Esophagus muscularis mucosa (tissue), 4 donors: ENCODE data around the gene ATP13A3. TPM values are rescaled to one million over a fixed set of nuclear protein-coding genes. Genes with fewer than 3 reads are reported as not detected.
"Not testable (repeated sequence)": the region's sequence is repeated elsewhere in the genome, so short reads cannot be mapped to it uniquely, and the experiment has no call there.

Source experiments
- DNase-seq: peaks from one replicate; pipeline ENCODE4 v3.0.0-alpha.2; 2017; ENCODE audit errors: extremely low spot score
- H3K27ac ChIP-seq, 4 donors: fragments of 200-600 bp; sonication (generic); replicated peaks in 1 of 4; 1 replicate in 3 of 4; 2 replicates in 1 of 4; pipeline ENCODE4 v1.5.1; 2016 to 2019; ENCODE audit warnings: mild to moderate bottlenecking in 1 of 4
- H3K27me3 ChIP-seq, 4 donors: fragments of 200-600 bp; sonication (generic); one replicate each; pipeline versions ENCODE4 v1.5.1 to v1.6.0; 2016 to 2019
- H3K36me3 ChIP-seq, 4 donors: fragments of 200-600 bp; sonication (generic); one replicate each; pipeline ENCODE4 v1.5.1; 2016 to 2019
- H3K4me1 ChIP-seq, 4 donors: fragments of 200-600 bp; sonication (generic); one replicate each; pipeline ENCODE4 v1.5.1; 2016 to 2019
- H3K4me3 ChIP-seq, 4 donors: fragments of 200-600 bp; sonication (generic); 1 replicate in 2 of 4; 2 replicates in 2 of 4; pipeline ENCODE4 v1.5.1; 2016 to 2019; ENCODE audit warnings: mild to moderate bottlenecking in 4 of 4, moderate library complexity in 1 of 4
- H3K9me3 ChIP-seq, 4 donors: fragments of 200-600 bp; sonication (generic); 1 replicate in 3 of 4; 2 replicates in 1 of 4; pipeline ENCODE4 v1.5.1; 2016 to 2019
- EP300 ChIP-seq: sonication (generic); formaldehyde crosslinking; IDR thresholded peaks from one replicate; pipeline ENCODE4 v1.6.1; 2017; ENCODE audit warnings: antibody characterized with exemption
- POLR2A ChIP-seq: fragments of 450-650 bp; IDR thresholded peaks from one replicate; pipeline ENCODE4 v1.6.1; 2017; ENCODE audit warnings: antibody characterized with exemption, moderate library complexity, mild to moderate bottlenecking, low read depth
- POLR2AphosphoS5 ChIP-seq, 2 donors: sonication (generic); formaldehyde crosslinking; IDR thresholded peaks; one replicate each; pipeline ENCODE4 v1.6.1; 2017; ENCODE audit warnings: antibody characterized with exemption in 2 of 2
- WGBS: methylation state at CpG from one replicate; pipeline ENCODE4 v1.1.5; 2018; 5-methylcytosine and 5-hydroxymethylcytosine counted together
- intact Hi-C: fragments of 100-400 bp; cut with DNase I; formaldehyde crosslinking; loops from one replicate; pipeline ENCODE4 v1.15.1; 2023
- total RNA-seq, 4 donors: library from RNA; depleted of rRNA; stranded (reverse); fragments of >200 nt; gene quantifications; one replicate each; pipeline versions ENCODE4 v1.1.0 to v1.2.1, GENCODE V29; 2016
- TF ChIP-seq, protein P1 (sequence below), 3 experiments: fragments of 200-600 bp in 2 of 3; fragments of 450-650 bp in 1 of 3; sonication (generic) in 2 of 3; IDR thresholded peaks; one replicate each; pipeline ENCODE4 v1.5.1; 2017 to 2019; ENCODE audit warnings: antibody characterized with exemption in 3 of 3, mild to moderate bottlenecking in 2 of 3, moderate library complexity in 1 of 3

The ATP13A3 gene
- 100 to 1,000 TPM in 2 of 4 donors, 10 to 100 TPM in 2; 74.7 to 167 (median 91.0) TPM for total RNA-seq

DNA sequence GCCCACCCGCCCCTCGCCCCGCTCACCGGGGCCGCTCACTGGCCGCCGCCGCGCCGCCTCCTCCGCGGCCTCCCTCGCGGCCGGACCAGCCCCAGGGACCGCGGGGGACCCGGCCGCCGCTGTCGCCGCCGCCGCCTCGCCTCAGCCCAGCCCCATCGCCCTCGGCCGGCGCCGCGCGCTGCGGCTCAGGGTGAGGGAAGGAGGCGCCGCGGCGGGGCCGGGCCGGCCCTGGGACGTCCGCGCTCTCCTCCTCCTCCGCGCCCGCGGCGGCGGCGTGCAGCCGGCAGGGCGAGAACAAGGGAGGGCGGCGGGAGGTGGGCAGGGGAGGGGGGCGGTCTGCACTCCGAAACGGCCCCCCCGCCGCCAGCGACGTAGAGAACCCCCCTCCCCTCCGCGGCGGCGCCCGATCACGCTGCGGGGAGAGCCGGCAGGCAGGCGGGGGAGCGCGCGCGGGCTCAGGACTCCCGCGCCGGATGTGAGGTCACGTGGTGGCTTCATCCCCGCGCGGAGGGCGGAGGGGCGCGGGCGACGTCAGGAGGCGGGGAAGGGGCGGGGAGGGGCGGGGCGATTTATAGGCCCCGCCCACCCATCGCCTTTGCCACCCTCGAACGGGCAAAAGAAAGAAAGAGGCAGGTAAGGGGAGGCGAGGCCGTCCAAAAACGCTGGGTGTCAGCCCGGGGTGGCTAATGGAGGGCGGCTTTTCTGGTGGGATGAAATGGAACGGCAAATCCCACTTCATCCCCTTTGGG, at the start of gene ATP13A3:
TSS of gene ATP13A3 (minus strand) at position 463 of the 749 bp plus-strand sequence. CDS start 24,812 bp downstream, outside the sequence.
- WGBS = 0% methylated on average over 11 of the region's 99 CpGs
- H3K27me3 ChIP-seq = no peaks in the 10 kb centered on the region
- peak within 1 kb of the TSS; percentile 90 to 93 (median 92) for H3K27ac ChIP-seq
- H3K4me3 ChIP-seq = peak within 1 kb of the TSS; percentile 79 to 91 (median 82)
- TF ChIP-seq EP300 (no peak), POLR2AphosphoS5 (IDR thresholded peaks at IDR 0.05) (peak; percentile 97 to 98), POLR2A (peak; percentile 87)
- H3K4me1 ChIP-seq = peaks cover 20 to 52% (median 50%) of the 10 kb centered on the region in 4 donors
- H3K36me3 ChIP-seq = peaks cover 0 to 6% (median 2%) of the 10 kb centered on the region in 4 donors
- H3K9me3 ChIP-seq = no peaks in the 10 kb centered on the region
- intact Hi-C loops = no loop called here
- DNase-seq = peak; percentile 96

DNA sequence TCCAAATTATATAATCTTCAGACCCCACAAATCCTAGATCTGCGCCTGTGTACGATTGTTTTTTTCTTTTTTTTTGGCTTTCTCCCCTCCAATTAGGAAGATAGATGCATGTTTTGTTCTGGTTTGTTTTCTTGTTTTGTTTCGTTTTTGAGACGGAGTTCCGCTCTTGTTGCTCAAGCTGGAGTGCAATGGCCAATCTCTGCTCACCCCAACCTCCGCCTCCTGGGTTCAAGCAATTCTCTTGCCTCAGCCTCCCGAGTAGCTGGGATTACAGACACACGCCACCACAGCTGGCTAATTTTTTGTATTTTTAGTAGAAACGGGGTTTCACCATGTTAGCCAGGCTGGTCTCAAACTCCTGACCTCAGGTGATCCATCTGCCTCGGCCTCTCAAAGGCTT, 48.4 kb upstream of the ATP13A3 start:
- H3K9me3 ChIP-seq, H3K27ac ChIP-seq, H3K36me3 ChIP-seq, H3K27me3 ChIP-seq, DNase-seq, H3K4me3 ChIP-seq, intact Hi-C loops: not testable (repeated sequence)
- peaks cover 10 to 15% (median 12%) of the 10 kb centered on the region in 4 donors for H3K4me1 ChIP-seq
- WGBS = 80% methylated on average over 10 of the region's 10 CpGs

DNA sequence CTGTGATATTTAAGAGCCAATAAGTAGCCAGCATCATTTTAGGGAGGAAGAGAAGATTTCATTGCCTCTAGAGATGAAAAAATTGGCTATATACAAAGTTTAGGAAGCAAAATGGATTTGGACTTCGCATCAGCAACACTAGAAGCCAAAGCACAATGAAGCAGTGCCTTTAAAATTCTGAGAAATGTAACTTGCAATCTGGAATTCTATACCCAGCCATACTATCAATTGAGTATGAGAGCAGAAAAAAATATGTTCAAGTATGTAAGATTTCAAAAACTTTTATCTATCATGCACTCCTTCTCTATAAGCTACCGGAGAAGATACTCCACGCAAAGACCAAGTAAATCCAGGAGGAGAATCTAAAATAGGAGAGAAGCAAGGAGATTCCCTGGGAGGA, 47.4 kb upstream of the ATP13A3 start:
- WGBS = 94% methylated on average over 3 of the region's 3 CpGs
- TF ChIP-seq, protein P1, sequence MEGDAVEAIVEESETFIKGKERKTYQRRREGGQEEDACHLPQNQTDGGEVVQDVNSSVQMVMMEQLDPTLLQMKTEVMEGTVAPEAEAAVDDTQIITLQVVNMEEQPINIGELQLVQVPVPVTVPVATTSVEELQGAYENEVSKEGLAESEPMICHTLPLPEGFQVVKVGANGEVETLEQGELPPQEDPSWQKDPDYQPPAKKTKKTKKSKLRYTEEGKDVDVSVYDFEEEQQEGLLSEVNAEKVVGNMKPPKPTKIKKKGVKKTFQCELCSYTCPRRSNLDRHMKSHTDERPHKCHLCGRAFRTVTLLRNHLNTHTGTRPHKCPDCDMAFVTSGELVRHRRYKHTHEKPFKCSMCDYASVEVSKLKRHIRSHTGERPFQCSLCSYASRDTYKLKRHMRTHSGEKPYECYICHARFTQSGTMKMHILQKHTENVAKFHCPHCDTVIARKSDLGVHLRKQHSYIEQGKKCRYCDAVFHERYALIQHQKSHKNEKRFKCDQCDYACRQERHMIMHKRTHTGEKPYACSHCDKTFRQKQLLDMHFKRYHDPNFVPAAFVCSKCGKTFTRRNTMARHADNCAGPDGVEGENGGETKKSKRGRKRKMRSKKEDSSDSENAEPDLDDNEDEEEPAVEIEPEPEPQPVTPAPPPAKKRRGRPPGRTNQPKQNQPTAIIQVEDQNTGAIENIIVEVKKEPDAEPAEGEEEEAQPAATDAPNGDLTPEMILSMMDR (IDR thresholded peaks at IDR 0.05) = no peak
- TF ChIP-seq POLR2AphosphoS5 (IDR thresholded peaks at IDR 0.05) = no peak
- no peak for TF ChIP-seq EP300
- no peak for TF ChIP-seq POLR2A
- no peak overlapping the region for H3K4me3 ChIP-seq
- H3K27me3 ChIP-seq = no peaks in the 10 kb centered on the region
- peaks cover 10 to 15% (median 12%) of the 10 kb centered on the region in 4 donors for H3K4me1 ChIP-seq
- intact Hi-C loops = no loop called here
- no peak overlapping the region for H3K27ac ChIP-seq
- H3K36me3 ChIP-seq = no peaks in the 10 kb centered on the region
- no peak for DNase-seq
- H3K9me3 ChIP-seq = peaks cover 0 to 10% (median 0%) of the 10 kb centered on the region in 4 donors

DNA sequence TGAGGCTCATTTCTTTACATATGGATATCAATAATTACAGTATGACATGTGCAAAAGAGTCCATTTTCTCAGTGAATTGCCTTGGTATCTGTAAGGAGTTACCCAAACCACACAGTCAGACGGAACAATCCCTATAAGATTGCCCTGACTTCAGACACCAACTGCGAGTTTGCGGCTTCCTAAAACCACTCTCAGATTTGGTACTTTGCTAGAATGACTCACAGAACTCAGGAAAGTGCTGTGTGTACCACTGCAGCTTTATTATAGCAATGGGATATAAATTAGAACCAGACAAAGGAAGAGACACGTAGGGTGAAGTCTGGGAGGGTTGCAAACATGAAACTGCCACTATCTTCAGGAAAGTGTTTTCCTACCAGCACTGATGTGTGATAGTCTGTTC, 45.8 kb upstream of the ATP13A3 start:
- Histone ChIP-seq H3K4me1 (peaks cover 7 to 10% (median 8%) of the 10 kb centered on the region in 4 donors), H3K4me3 (no peak overlapping the region), H3K27me3 (no peaks in the 10 kb centered on the region), H3K9me3 (peaks cover 0 to 10% (median 0%) of the 10 kb centered on the region in 4 donors), H3K36me3 (no peaks in the 10 kb centered on the region), H3K27ac (no peak overlapping the region)
- WGBS = 60% methylated on average over 4 of the region's 4 CpGs
- intact Hi-C loops = no loop called here
- TF ChIP-seq, protein P1 (IDR thresholded peaks at IDR 0.05) = no peak
- DNase-seq = no peak

DNA sequence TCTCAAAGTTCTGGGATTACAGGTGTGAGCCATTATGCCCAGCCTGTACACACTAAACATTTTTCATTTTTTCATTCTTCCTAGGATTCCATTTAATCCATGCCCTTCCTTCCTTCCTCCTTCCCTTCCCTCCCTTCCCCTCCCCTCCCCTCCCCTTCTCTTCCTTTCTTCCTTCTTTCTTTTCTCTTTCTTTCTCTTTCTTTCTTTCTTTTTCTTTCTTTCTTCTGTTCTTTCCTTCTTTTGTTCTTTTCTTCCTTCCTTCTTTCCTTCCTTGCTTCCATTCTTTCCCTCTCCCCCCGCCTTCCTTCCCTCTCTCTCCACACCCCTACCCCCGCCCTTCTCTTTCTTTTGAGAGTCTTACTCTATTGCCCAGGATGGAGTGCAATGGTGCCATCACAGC, 40.9 kb upstream of the ATP13A3 start:
- intact Hi-C loops = no loop called here
- no peaks in the 10 kb centered on the region for H3K27me3 ChIP-seq
- peaks cover 0 to 4% (median 1%) of the 10 kb centered on the region in 4 donors for H3K4me1 ChIP-seq
- WGBS = 94% methylated on average over 2 of the region's 2 CpGs
- no peaks in the 10 kb centered on the region for H3K9me3 ChIP-seq
- DNase-seq = no peak
- H3K36me3 ChIP-seq = no peaks in the 10 kb centered on the region
- no peak overlapping the region for H3K4me3 ChIP-seq
- no peak overlapping the region for H3K27ac ChIP-seq
- no peak for TF ChIP-seq POLR2A
- TF ChIP-seq EP300 = no peak
- TF ChIP-seq, protein P1 (IDR thresholded peaks at IDR 0.05) = no peak
- TF ChIP-seq POLR2AphosphoS5 (IDR thresholded peaks at IDR 0.05) = no peak
